Stimulated activated CD8-positive, alpha-beta memory T cell treated with anti-CD3 and anti-CD28 coated beads, Interleukin-12 subunit alpha, Interleukin-12 subunit beta, amount 100 ng/mL, for 4 hours (primary cell): ENCODE results near the gene TBC1D9B.
A peak's percentile ranks its signal among the peaks of the same experiment; 100 is the strongest.
"Not testable (repeated sequence)": the region's sequence is repeated elsewhere in the genome, so short reads cannot be mapped to it uniquely, and the experiment has no call there.

Experiments used
- DNase-seq: peaks from one replicate; pipeline ENCODE4 v3.0.0-alpha.2; 2020; ENCODE audit warnings: low read depth

Gene TBC1D9B

GRCh38 chr5:179837076-179838011 is 70.4 kb downstream of the TBC1D9B start:
- no peak for DNase-seq

GRCh38 chr5:179836225-179837019 is 71.3 kb downstream of the TBC1D9B start:
- peak; percentile 32 for DNase-seq

GRCh38 chr5:179834871-179835270 is 72.8 kb downstream of the TBC1D9B start:
- DNase-seq: not testable (repeated sequence)

GRCh38 chr5:179834120-179834519 is 73.6 kb downstream of the TBC1D9B start:
- DNase-seq: no peak

GRCh38 chr5:179833709-179834070 is 74.0 kb downstream of the TBC1D9B start:
- DNase-seq: no peak

- DNase-seq: no peak
These were observed 74.5 kb downstream of the TBC1D9B start for GRCh38 chr5:179833056-179833708.

GRCh38 chr5:179832039-179832745 is 75.5 kb downstream of the TBC1D9B start:
- no peak for DNase-seq

- no peak for DNase-seq
These were observed 76.8 kb downstream of the TBC1D9B start for GRCh38 chr5:179830818-179831468.

- no peak for DNase-seq
These were observed 77.8 kb downstream of the TBC1D9B start for GRCh38 chr5:179829732-179830435.

- no peak for DNase-seq
These were observed 78.8 kb downstream of the TBC1D9B start for GRCh38 chr5:179828756-179829421.

GRCh38 chr5:179827680-179828079 is 80.0 kb downstream of the TBC1D9B start:
- no peak for DNase-seq

- DNase-seq: no peak
These were observed 82.0 kb downstream of the TBC1D9B start for GRCh38 chr5:179825655-179826182.

- DNase-seq: no peak
These were observed 83.0 kb downstream of the TBC1D9B start for GRCh38 chr5:179824745-179825112.

GRCh38 chr5:179823937-179824744 is 83.6 kb downstream of the TBC1D9B start:
- no peak for DNase-seq

- DNase-seq: no peak
These were observed 85.2 kb downstream of the TBC1D9B start for GRCh38 chr5:179822444-179822990.

- DNase-seq: no peak
These were observed 85.7 kb downstream of the TBC1D9B start for GRCh38 chr5:179822059-179822432.

- DNase-seq: peak; percentile 70
These were observed 86.2 kb downstream of the TBC1D9B start for GRCh38 chr5:179821298-179822058.
